CD1c-positive myeloid dendritic cell (primary cell): Measurements from ENCODE around the gene KHDRBS1.
"Not testable (repeated sequence)": the region's sequence is repeated elsewhere in the genome, so short reads cannot be mapped to it uniquely, and the experiment has no call there.

Experiments
- DNase-seq: peaks from one replicate; pipeline ENCODE4 v3.0.0-alpha.2; 2016; ENCODE audit errors: extremely low spot score

KHDRBS1 gene

GRCh38 chr1:32065613-32066488, 52.2 kb downstream of the KHDRBS1 start:
- not testable (repeated sequence) for DNase-seq

- DNase-seq = peak; percentile 95
Measured at GRCh38 chr1:32066489-32066873, 52.8 kb downstream of the KHDRBS1 start.

DNA sequence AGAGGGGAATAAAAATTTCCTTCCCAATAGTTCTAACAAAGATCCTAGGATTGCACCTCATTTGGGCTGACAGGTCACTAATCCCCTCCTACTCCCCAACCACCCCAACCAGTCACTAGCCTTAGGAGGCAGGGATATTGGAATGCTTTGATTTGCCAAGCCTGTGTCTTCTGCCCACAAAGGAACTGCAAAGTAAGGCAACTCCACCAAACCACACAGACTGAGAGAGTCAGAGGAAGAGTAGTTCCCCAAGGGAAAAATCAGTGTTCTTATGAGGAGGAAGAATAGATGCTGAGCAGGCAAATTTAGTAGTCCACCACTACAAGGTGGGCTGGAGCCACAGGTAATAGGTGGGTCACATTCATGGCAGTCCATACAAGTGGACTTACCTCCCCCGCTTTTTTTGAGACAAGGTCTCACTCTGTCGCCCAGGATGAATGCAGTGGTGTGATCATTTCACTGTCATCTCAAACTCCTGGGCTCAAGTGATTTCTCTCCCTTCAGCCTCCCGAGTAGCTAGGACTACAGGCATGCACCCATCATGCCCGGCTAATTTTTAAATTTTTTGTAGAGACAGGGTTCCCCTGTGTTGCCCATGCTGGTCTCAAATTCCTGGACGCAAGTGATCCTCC, 55.4 kb downstream of the KHDRBS1 start:
- DNase-seq = peak; percentile 16

DNA sequence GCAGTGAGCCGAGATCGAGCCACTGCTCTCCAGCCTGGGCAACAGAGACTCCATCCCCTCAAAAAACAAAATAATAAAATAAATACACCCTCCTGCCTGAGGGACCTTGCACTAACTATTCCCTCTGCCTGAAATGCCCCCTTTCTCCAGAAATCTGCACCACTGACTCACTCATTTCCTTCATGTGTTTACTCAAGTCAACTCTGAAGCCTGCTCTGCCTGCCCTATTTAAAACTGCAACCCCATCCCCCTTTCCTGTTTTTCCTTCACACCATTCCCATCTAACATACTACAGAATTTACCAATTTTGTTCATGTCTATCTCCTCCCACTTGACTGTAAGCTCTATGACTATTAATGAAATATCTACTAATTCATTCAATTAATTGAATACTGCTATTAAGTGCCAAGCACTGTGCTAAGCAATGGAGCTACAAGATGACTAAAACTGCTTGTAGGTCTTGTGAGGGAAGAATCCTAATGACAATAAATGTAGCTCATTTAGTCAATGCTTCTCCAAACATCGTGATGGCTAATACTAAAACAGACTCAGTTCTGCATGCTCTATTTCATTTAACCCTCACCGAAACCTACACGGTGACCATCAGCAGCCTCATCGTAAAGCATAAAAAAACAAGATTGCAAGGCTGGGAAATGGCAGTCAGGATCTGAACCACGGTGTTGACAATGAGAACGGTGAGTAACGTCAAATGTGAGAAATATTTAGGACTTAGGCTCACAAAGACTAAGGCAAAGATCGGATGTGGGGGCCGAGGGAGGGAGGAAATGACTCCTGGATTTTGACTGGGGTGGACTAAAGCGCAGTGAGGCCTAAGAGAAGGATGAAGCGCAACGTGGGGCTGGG, 58.3 kb downstream of the KHDRBS1 start:
- no peak for DNase-seq

DNA sequence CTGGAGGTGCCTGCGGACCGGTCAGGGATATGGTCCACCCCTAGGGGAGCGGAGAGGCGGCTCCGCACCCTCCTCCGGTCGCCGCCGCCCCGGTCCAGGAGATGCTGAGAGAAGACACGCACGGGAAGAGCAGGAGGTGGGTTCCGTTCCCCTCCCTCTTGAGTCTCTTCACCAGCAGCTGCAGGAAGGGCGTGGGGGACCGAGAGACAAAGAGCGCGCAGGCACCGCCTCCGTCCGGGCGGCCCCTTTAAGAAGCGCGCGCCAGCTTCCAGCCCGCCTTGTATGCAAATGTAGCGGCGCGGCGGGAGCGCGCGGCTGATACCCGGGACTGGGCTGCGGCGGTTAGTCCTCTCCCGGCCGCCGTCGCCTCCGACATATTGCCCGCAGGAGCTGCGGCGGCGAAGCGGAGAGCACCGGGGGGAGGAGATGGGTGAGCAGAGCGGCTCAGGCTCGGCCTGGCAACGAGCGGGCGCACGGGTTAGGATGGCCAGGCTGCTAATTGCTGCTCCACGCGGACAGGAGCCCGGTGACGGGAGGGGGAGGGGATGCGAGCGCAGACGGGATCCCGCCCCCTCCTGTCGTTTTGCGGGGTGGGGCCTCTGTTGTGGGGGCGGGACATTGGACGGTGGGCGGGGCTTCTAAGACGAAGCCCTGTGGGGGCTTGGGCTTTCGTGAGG, 59.1 kb downstream of the KHDRBS1 start, which contains the start of gene TMEM39B:
Gene TMEM39B, plus strand, starts transcription at position 318 of the 677 bp plus-strand sequence. Its CDS starts 109 bp downstream, at position 427.
- DNase-seq = peak; percentile 96

GRCh38 chr1:32073299-32074229, 59.9 kb downstream of the KHDRBS1 start:
- DNase-seq = no peak

DNA sequence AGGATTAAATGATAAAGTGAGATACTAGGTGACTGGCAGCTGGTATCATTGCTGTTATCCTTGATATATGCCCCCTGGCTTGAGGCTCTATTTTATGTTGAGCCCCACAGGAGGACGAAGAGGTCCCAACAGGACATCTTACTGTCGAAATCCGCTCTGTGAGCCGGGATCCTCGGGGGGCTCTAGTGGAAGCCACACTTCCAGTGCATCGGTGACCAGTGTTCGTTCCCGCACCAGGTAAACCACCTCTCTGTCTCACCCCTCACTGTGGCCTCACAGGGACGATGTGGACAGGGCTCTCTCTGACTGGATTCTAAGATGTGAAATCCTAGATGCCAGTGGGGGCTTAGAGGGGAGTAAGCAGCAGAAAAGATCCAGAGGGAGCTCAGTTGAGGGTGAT, 61.2 kb downstream of the KHDRBS1 start:
- DNase-seq = no peak

DNA sequence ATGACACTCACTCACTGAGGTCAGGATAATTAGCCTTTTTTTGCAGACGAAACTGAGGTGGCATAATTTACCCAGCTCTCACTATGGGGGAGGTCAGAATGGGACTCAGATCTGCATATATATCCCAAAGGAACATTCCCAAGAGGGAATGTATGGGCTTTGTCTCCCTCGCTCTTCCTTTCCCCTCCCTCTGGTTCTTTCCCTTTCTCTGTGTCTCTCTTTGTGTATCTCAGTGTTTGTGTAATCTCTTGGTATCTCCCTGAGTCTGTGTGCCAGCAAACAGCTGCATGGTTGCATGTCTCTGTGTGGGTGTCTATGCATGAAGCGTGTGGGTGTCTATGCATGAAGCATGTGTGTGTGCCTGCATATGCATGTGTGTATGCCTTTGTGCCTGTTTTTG, 63.8 kb downstream of the KHDRBS1 start:
- DNase-seq = no peak

DNA sequence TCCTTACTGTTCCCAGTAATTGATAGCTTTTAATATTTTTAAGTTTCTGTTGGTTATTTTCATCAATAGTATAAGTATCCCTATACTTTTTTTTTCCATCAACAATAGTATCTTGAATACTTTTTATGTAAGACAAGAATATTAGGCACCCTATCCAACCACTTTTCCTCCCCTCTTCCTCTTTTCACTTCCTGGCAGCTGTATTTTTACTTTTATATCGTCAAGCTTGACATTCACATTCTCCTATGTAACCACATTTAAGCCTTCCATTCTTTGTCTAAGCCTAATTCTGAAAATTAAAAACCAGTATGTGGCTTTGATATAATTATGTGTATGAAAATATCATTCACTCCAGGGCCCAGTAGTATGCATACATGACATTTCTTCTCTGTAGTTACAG, 68.4 kb downstream of the KHDRBS1 start:
- no peak for DNase-seq

GRCh38 chr1:32086381-32086780, 72.7 kb downstream of the KHDRBS1 start:
- not testable (repeated sequence) for DNase-seq

DNA sequence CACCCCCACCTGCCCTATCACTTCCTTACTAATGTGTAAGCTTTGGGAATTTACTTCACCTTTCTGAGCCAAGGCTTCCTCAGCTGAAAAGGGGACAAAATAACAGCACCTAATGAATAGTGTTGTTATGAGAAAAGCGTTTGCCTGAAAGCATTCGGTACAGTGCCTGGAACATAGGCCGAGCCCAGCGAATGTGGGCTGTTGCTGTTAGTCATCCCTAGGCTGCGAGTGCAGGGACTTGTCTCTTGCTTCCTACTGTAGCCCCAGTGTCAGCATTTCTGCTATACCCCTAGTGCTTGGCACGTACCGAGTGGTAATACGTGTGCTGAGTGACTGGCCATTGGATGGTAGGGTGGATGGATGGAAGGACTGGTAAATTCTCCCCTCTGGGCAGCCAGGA, 77.5 kb downstream of the KHDRBS1 start:
- DNase-seq = no peak

GRCh38 chr1:32091591-32091990, 77.9 kb downstream of the KHDRBS1 start:
- DNase-seq = no peak
